Renal pelvis (tissue), 4 donors: Measurements from ENCODE around the gene STK10. TPM values are rescaled to one million over a fixed set of nuclear protein-coding genes. Genes with fewer than 3 reads are reported as not detected.

Source experiments
- DNase-seq: peaks from one replicate; pipeline ENCODE4 v3.0.0-alpha.2; 2013
- polyA plus RNA-seq, 3 donors: library from polyadenylated mRNA; unstranded; fragments of 120-200 nt; gene quantifications; one replicate each; pipeline ENCODE4 v1.2.1, GENCODE V29; 2013; ENCODE audit not compliant: insufficient read length in 3 of 3

STK10 gene
- polyA plus RNA-seq, 3 donors: 15.4 to 19.0 (median 16.4) TPM

- no peak for DNase-seq
Measured at GRCh38 chr5:172063463-172064235, 124.4 kb downstream of the STK10 start.

DNA sequence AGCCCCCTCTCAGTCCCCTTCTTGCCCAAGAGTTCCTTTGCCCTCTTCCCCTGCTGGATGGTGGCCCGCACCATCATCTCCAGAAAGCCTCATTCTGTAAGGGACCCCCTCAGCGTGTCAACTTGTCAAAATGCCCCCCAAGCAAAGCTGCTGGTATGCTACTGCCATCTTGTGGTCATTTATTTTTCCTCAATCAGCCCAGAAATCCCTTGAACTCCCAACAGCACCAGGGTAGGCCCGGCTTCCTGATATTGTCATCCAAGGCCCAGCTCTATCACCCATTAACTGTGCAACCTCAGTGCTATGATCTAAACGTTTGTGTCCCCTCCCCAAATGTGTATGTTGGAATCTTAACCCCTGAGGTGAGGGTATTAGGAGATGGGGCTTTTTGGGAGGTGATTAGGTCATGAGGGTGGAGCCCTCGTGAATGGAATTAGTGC, 128.3 kb downstream of the STK10 start:
- DNase-seq: no peak

DNA sequence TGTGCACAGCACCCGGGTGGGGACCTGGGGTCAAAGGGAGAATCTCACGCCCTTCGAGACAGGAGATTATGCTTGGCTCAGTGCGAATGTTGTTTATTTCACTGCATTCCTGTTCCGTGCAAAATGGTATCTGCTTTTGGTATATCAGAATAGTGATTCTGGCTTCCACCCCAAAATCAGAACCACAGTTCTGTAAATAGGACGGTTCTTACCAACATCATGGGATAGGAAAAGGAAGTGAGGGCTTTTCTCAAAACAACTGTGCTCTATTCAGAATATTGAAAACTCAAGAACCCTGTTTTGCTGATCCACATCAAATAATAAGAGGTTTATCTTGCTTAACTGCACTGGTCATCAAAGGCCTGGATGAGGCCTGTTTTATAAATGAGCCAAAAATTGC, 129.9 kb downstream of the STK10 start:
- DNase-seq: no peak

GRCh38 chr5:172055996-172056395, 132.0 kb downstream of the STK10 start:
- no peak for DNase-seq

DNA sequence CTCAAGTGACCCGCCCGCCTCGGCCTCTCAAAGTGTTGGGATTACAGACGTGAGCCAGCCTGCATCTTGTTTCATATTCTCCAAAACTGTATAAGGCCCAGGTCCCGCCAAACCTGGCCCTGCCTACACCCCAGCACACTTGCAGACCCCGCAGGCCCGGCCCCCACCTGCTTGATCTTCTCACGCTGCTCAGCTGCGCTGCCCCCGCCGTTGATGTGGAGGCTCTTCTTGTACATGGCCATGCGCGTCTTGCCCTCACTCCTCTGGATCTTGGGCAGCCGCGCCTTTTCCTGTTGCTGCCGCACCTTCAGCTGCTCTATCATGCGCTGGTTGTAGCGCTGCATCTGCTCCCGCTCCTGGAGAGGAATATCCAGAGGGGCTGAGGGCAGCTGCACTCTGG, 132.6 kb downstream of the STK10 start:
- no peak for DNase-seq

DNA sequence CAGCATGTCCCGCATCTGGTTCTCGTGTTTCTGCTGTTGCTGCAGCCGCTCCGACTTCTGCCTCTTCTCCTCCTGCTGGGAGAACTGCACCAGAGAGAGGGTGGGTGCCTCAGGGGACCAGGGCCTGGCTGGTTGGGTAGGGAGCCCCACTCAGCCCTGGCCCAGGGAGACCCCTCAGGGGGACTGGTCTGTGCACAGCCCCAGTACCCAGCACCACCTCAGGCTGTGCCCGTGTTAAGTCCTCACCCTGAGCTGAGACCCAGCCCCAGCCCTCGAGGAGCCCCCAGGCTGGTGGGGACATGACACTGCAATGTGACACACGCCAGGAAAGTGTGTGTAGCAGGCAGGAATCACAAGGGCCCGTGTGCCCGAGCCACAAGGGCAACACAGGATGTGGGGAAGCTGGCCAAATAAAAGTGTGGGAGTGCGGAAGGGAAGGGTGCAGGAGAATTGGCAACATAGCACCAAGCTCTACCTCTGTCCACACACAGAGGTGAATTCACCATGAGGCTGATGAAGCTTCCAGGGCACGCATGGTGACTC, 133.3 kb downstream of the STK10 start:
- no peak for DNase-seq

- DNase-seq: no peak
Measured at GRCh38 chr5:172052450-172053236, 135.4 kb downstream of the STK10 start.

GRCh38 chr5:172051643-172052339, 136.2 kb downstream of the STK10 start:
- no peak for DNase-seq

DNA sequence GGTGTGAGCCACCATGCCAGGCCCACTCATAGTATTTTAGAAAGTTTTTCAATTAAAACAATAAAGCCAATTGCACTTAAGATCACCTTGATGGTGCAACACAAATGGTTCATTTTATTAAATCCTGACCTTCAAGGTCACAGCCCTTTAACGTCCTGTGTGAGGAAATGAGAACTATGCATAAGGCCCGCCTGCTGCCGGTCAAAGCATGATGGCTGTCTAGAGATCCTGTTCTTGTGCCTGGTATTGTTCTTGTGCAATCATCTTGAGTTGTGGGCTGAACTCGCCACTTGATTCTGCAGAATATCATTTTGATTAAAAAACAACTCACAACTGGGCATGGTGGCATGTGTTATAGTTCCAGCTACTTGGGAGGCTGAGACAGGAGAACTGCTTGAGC, 137.9 kb downstream of the STK10 start:
- DNase-seq: no peak

DNA sequence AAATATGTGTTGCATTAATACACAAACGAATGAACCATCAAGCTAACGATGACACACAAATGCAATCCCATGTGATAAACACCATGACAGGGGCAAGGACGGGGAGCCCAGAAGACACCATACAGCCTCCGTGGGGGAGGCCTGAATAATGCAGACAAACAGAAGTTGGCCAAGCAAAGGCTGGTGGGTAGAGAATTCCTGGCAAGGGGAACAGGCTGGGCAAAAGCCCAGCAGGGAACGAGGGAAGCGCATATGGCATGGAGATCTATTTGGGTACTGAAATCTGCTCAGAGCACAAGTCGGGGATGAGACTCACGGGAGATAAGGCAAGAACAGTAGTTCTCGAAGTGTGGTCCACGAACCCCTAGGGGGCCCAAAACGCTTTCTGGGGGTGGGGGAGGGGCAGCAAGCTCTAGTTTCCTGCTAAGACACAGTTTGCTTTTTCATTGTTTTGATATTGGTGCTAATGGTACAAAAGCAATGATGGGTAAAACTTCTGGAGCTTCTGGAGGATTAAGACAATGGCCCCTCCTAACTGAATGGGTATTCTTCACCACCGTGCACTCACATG, 138.7 kb downstream of the STK10 start:
- no peak for DNase-seq

DNA sequence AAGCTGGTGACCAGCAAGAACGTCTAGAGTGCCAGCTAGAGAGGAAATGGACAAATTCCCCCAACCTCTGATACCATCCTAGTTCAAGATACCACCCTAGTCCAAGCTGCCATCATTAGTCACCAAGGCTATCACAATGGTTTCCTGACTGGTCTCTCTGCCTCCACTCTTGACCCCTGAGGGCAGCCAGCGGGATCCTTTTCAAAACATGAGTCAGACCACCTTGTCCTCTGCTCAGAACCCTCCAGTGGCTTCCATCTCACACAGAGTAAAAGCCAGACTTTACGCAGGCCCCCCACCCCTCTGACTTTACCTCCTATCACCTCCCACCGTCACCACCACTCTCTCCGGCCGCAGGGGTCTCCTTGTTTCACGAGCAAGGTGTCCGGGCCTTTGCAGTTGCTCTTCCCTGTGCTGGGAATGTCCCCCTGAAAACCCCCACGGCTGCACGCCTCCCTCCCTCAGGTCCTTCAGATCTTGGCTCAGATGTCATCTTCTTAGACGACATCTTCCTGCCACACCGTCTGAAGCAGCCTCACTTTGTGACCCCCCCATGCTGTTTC, 139.4 kb downstream of the STK10 start:
- DNase-seq: no peak

- no peak for DNase-seq
Measured at GRCh38 chr5:172048170-172048422, 139.9 kb downstream of the STK10 start.

DNA sequence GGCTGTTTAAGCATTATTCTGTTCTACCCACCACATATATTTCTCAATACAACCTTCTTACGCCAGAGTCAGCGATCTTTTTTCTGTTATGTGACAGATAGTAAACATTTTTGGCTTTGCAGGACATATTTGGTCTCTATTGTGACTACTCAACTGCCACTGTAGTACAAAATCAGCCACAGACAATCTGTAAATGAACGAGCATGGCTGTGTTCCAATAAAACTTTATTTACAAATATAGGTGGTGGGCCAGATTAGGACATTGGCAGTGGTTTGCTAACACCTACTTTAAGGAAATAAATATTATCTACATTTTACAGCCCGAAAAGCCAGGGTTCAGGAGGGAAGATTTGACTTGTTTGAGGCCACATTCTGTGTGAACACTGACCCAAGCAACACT, 141.4 kb downstream of the STK10 start:
- DNase-seq: no peak

DNA sequence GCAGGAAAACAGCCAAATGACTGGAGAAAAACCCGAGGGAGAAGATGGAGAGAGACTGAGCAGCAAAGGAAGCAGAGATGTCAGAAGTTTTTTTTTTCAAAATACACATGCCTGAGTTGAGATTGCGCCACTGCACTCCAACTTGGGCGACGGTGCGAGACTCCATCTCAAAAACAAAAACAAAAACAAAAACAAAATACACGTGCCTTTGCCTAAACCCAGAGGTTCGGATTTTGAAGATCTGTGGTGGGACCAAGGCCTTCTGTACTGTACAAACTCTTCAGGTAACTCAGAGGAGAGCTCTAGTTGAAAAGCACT, 142.8 kb downstream of the STK10 start:
- no peak for DNase-seq

GRCh38 chr5:172044631-172045314, 143.3 kb downstream of the STK10 start:
- DNase-seq: no peak

DNA sequence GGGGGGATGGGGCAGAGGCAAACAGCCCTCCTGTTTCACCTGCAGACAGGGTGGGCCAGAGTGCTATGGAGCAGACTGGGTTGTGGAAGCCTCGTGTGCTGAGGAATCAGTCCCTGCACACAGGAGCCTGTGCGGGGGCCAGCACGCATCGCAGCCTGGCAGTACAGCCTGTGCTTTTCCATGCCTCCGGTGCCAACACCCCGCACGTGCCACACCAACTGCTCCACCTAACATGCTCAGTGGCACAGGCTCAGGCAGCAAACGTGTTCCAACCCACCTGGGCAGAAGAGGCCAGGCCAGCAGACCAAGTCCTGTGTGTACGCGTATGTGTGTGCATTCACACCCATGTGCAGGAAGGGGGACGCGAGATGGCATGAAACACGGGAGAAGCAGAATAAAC, 144.2 kb downstream of the STK10 start:
- no peak for DNase-seq

GRCh38 chr5:172042183-172042582, 145.8 kb downstream of the STK10 start:
- no peak for DNase-seq

DNA sequence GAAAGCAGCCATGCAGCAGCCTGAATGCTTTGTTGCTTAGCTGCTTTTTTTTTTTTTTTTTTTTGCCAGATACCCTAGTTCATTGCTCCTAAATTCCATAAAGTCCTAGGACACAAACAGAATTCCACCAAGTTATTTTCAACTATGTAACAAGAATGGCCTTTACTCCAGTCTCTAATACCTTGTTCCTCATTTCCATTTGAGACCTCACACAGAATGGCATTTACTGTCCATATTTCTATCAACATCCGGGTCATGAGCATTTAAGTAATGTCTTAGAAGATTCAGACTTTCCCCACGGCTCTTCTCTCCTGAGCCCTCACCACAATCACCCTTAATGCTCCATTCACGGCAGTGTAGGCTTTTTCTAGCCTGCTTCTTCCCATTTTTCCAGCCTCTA, 149.9 kb downstream of the STK10 start:
- no peak for DNase-seq

DNA sequence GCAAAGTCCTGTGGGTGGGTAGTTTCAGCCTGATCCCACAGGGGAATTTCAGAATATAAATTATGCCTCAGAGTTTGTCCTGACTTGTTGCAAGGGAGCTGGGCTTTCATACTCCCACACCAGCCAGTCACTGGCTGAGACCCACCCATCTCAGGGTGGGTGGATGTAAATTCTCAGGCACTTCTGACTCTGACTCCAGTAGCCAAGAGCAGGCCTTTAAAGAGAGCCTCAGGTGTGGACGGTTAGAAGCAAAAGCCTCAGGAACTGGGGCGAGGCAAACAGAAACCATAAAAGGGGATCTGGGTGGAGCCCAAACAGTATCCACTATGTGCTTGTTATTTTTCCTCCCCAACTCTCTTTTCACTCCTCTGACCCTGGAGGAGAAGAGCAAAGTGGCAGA, 153.0 kb downstream of the STK10 start:
- no peak for DNase-seq

DNA sequence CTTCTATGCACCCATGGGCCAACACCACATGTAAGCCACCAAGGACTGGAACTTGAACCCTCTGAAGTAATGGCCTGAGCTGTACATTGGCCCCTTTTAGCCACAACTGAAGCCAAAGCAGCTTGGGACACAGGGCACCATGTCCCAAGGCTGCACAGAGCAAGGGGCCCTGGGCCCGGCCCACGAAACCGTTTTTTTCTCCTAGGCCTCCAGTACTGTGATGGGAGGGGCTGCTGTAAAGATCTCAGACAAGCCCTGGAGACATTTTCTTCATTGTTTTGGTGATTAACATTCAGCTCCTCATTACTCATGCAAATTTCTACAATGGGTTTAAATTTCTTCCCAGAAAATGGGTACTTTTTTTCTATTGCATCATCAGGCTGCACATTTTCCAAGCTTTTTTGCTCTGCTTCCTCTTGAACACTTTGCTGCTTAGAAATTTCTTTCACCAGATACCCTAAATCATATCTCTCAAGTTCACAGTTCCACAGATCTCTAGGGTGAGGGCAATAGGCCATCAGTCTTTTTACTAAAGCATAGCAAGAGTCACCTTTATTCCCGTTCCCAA, 156.0 kb downstream of the STK10 start:
- DNase-seq: no peak

GRCh38 chr5:172029876-172030275, 158.1 kb downstream of the STK10 start:
- no peak for DNase-seq
